Measurements from ENCODE around the gene PPEF1.
A peak's percentile ranks its signal among the peaks of the same experiment; 100 is the strongest.

Gene PPEF1

GRCh38 chrX:18707426-18708049, at the start of gene PPEF1:
Gene PPEF1 (plus strand): TSS chrX:18707645. CDS start chrX:18707781, 136 bp downstream.
- H3K27me3 Mint-ChIP-seq = peaks cover 17% of the 10 kb centered on the region
- H3K27ac Mint-ChIP-seq = no peak within 1 kb of the TSS
- H3K36me3 Mint-ChIP-seq (ENCODE audit: low read depth) = no peaks in the 10 kb centered on the region

GRCh38 chrX:18661273-18661672, 46.2 kb upstream of the PPEF1 start:
- H3K36me3 Mint-ChIP-seq (ENCODE audit: low read depth) = no peaks in the 10 kb centered on the region
- no peak for DNase-seq
- peaks cover 7% of the 10 kb centered on the region for H3K27me3 Mint-ChIP-seq
- no peak overlapping the region for H3K4me3 Mint-ChIP-seq
- no peaks in the 10 kb centered on the region for H3K9me3 Mint-ChIP-seq
- no peaks in the 10 kb centered on the region for H3K4me1 Mint-ChIP-seq (ENCODE audit: low read depth)
- H3K27ac Mint-ChIP-seq = no peak overlapping the region

More at GRCh38 chrX:18707426-18708049, at the start of gene PPEF1:
- DNase-seq = no peak
- H3K4me3 Mint-ChIP-seq = no peak within 1 kb of the TSS
- no peaks in the 10 kb centered on the region for H3K9me3 Mint-ChIP-seq
- peaks cover 3% of the 10 kb centered on the region for H3K4me1 Mint-ChIP-seq (ENCODE audit: low read depth)

GRCh38 chrX:18664947-18665346, 42.5 kb upstream of the PPEF1 start:
- H3K4me1 Mint-ChIP-seq (ENCODE audit: low read depth) = peaks cover 5% of the 10 kb centered on the region
- no peaks in the 10 kb centered on the region for H3K9me3 Mint-ChIP-seq
- no peaks in the 10 kb centered on the region for H3K36me3 Mint-ChIP-seq (ENCODE audit: low read depth)
- DNase-seq = no peak
- H3K4me3 Mint-ChIP-seq = no peak overlapping the region
- no peak overlapping the region for H3K27ac Mint-ChIP-seq
- H3K27me3 Mint-ChIP-seq = peaks cover 10% of the 10 kb centered on the region

GRCh38 chrX:18666614-18667013, 40.8 kb upstream of the PPEF1 start:
- DNase-seq = no peak
- Mint-ChIP-seq H3K4me1 (ENCODE audit: low read depth) (peaks cover 5% of the 10 kb centered on the region), H3K27ac (no peak overlapping the region), H3K36me3 (ENCODE audit: low read depth) (no peaks in the 10 kb centered on the region), H3K27me3 (peaks cover 10% of the 10 kb centered on the region), H3K9me3 (no peaks in the 10 kb centered on the region), H3K4me3 (no peak overlapping the region)

GRCh38 chrX:18668071-18668835, 39.2 kb upstream of the PPEF1 start:
- H3K27me3 Mint-ChIP-seq = peaks cover 10% of the 10 kb centered on the region
- no peak overlapping the region for H3K4me3 Mint-ChIP-seq
- no peaks in the 10 kb centered on the region for H3K9me3 Mint-ChIP-seq
- H3K27ac Mint-ChIP-seq = no peak overlapping the region
- peaks cover 5% of the 10 kb centered on the region for H3K4me1 Mint-ChIP-seq (ENCODE audit: low read depth)
- DNase-seq = no peak
- H3K36me3 Mint-ChIP-seq (ENCODE audit: low read depth) = no peaks in the 10 kb centered on the region

- Mint-ChIP-seq H3K36me3 (ENCODE audit: low read depth) (no peaks in the 10 kb centered on the region), H3K27ac (no peak within 1 kb of the TSS)
These were observed 35.4 kb upstream of the PPEF1 start, which contains the start of gene RS1 for GRCh38 chrX:18672008-18672407. Gene RS1 (minus strand): TSS chrX:18672108. CDS start chrX:18672068, 40 bp downstream.

GRCh38 chrX:18674417-18674787, 33.0 kb upstream of the PPEF1 start:
- peak overlapping the region; percentile 74 for H3K4me3 Mint-ChIP-seq
- no peaks in the 10 kb centered on the region for H3K9me3 Mint-ChIP-seq
- DNase-seq = peak; percentile 53
- H3K4me1 Mint-ChIP-seq (ENCODE audit: low read depth) = peaks cover 11% of the 10 kb centered on the region
- peaks cover 2% of the 10 kb centered on the region for H3K27me3 Mint-ChIP-seq
- peak overlapping the region; percentile 85 for H3K27ac Mint-ChIP-seq
- no peaks in the 10 kb centered on the region for H3K36me3 Mint-ChIP-seq (ENCODE audit: low read depth)

More at GRCh38 chrX:18672008-18672407, 35.4 kb upstream of the PPEF1 start, which contains the start of gene RS1:
- Mint-ChIP-seq H3K4me3 (no peak within 1 kb of the TSS), H3K27me3 (no peaks in the 10 kb centered on the region), H3K9me3 (no peaks in the 10 kb centered on the region), H3K4me1 (ENCODE audit: low read depth) (peaks cover 13% of the 10 kb centered on the region)
- DNase-seq = no peak

GRCh38 chrX:18674788-18675735, 32.4 kb upstream of the PPEF1 start:
- H3K4me3 Mint-ChIP-seq = peak overlapping the region; percentile 74
- peaks cover 11% of the 10 kb centered on the region for H3K4me1 Mint-ChIP-seq (ENCODE audit: low read depth)
- peak overlapping the region; percentile 85 for H3K27ac Mint-ChIP-seq
- no peaks in the 10 kb centered on the region for H3K9me3 Mint-ChIP-seq
- H3K36me3 Mint-ChIP-seq (ENCODE audit: low read depth) = no peaks in the 10 kb centered on the region
- DNase-seq = peak; percentile 85
- H3K27me3 Mint-ChIP-seq = peaks cover 2% of the 10 kb centered on the region

- peaks cover 2% of the 10 kb centered on the region for H3K27me3 Mint-ChIP-seq
- peak overlapping the region; percentile 29 for H3K4me3 Mint-ChIP-seq
- peaks cover 11% of the 10 kb centered on the region for H3K4me1 Mint-ChIP-seq (ENCODE audit: low read depth)
- peak overlapping the region; percentile 26 for H3K27ac Mint-ChIP-seq
- H3K36me3 Mint-ChIP-seq (ENCODE audit: low read depth) = no peaks in the 10 kb centered on the region
- DNase-seq = peak; percentile 30
- H3K9me3 Mint-ChIP-seq = no peaks in the 10 kb centered on the region
These were observed 31.4 kb upstream of the PPEF1 start for GRCh38 chrX:18676050-18676449.

GRCh38 chrX:18676470-18676869, 31.0 kb upstream of the PPEF1 start:
- Mint-ChIP-seq H3K36me3 (ENCODE audit: low read depth) (no peaks in the 10 kb centered on the region), H3K9me3 (no peaks in the 10 kb centered on the region), H3K27me3 (peaks cover 2% of the 10 kb centered on the region), H3K27ac (no peak overlapping the region), H3K4me3 (no peak overlapping the region), H3K4me1 (ENCODE audit: low read depth) (peaks cover 11% of the 10 kb centered on the region)
- DNase-seq = no peak

GRCh38 chrX:18677161-18677869, 30.1 kb upstream of the PPEF1 start:
- DNase-seq = no peak
- no peaks in the 10 kb centered on the region for H3K9me3 Mint-ChIP-seq
- H3K27me3 Mint-ChIP-seq = peaks cover 2% of the 10 kb centered on the region
- H3K27ac Mint-ChIP-seq = no peak overlapping the region
- H3K36me3 Mint-ChIP-seq (ENCODE audit: low read depth) = no peaks in the 10 kb centered on the region
- no peak overlapping the region for H3K4me3 Mint-ChIP-seq
- H3K4me1 Mint-ChIP-seq (ENCODE audit: low read depth) = peaks cover 11% of the 10 kb centered on the region

GRCh38 chrX:18681996-18682395, 25.4 kb upstream of the PPEF1 start:
- Mint-ChIP-seq H3K36me3 (ENCODE audit: low read depth) (no peaks in the 10 kb centered on the region), H3K27ac (no peak overlapping the region), H3K27me3 (peaks cover 7% of the 10 kb centered on the region), H3K9me3 (no peaks in the 10 kb centered on the region), H3K4me1 (ENCODE audit: low read depth) (peaks cover 3% of the 10 kb centered on the region), H3K4me3 (no peak overlapping the region)
- no peak for DNase-seq

- Mint-ChIP-seq H3K27ac (no peak overlapping the region), H3K4me3 (no peak overlapping the region), H3K4me1 (ENCODE audit: low read depth) (no peaks in the 10 kb centered on the region), H3K36me3 (ENCODE audit: low read depth) (no peaks in the 10 kb centered on the region), H3K9me3 (no peaks in the 10 kb centered on the region), H3K27me3 (peaks cover 5% of the 10 kb centered on the region)
- no peak for DNase-seq
These were observed 24.5 kb upstream of the PPEF1 start for GRCh38 chrX:18682979-18683387.
